OCI-LY1 (cell line): Measurements from ENCODE around the gene CCR5AS.

Experiments used
- EZH2 ChIP-seq: fragments of 200-600 bp; sonication (generic), shearing (Covaris generic); IDR thresholded peaks from 2 replicates; pipeline ENCODE4 v1.8.0; 2017; ENCODE audit warnings: borderline replicate concordance, mixed run types, mild to moderate bottlenecking, antibody characterized with exemption, low read length, moderate library complexity, mixed read lengths
- TF ChIP-seq, protein P1 (sequence below): fragments of 200-600 bp; sonication (generic), shearing (Covaris generic); IDR thresholded peaks from 2 replicates; pipeline ENCODE4 v1.5.1; 2017; ENCODE audit warnings: mild to moderate bottlenecking, antibody characterized with exemption, low read length, moderate library complexity, mixed read lengths

DNA sequence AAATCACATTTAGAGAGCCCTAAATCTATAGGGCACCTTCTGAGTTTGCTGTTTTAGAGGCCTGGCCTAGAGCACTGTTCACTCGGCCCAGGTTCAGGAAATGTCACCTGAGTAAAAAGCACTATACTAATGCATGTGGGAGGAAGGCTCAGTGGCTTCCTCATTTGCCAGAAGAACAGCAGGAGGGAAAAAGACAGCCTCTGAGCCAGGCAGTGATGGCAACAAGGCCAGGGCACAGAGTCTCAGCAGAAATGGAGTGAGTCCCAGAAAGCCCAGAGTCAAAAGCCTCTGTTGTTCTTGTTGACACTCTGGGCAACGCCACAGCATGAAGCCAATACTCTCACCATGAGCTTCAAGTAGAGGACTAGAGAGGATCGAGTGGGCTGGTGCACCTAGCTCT, 32.0 kb upstream of the CCR5AS start:
- TF ChIP-seq, protein P1, sequence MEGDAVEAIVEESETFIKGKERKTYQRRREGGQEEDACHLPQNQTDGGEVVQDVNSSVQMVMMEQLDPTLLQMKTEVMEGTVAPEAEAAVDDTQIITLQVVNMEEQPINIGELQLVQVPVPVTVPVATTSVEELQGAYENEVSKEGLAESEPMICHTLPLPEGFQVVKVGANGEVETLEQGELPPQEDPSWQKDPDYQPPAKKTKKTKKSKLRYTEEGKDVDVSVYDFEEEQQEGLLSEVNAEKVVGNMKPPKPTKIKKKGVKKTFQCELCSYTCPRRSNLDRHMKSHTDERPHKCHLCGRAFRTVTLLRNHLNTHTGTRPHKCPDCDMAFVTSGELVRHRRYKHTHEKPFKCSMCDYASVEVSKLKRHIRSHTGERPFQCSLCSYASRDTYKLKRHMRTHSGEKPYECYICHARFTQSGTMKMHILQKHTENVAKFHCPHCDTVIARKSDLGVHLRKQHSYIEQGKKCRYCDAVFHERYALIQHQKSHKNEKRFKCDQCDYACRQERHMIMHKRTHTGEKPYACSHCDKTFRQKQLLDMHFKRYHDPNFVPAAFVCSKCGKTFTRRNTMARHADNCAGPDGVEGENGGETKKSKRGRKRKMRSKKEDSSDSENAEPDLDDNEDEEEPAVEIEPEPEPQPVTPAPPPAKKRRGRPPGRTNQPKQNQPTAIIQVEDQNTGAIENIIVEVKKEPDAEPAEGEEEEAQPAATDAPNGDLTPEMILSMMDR = no peak
- TF ChIP-seq EZH2 = no peak
